Liver (tissue), 9 donors: Measurements from ENCODE around the gene SLC7A4. TPM values are rescaled to one million over a fixed set of nuclear protein-coding genes. Genes with fewer than 3 reads are reported as not detected.
"Not testable (repeated sequence)": the region's sequence is repeated elsewhere in the genome, so short reads cannot be mapped to it uniquely, and the experiment has no call there.

Source experiments
- DNase-seq: peaks from one replicate; pipeline ENCODE4 v3.0.0-alpha.2; 2017; ENCODE audit warnings: low spot score
- H3K27ac ChIP-seq, 2 donors: one replicate each; pipeline ENCODE4 v1.7.0; 2013; ENCODE audit warnings: inconsistent platforms in 2 of 2, low read length in 2 of 2, control low read depth in 1 of 2, low read depth in 1 of 2, mild to moderate bottlenecking in 1 of 2
- H3K27me3 ChIP-seq, 4 donors: one replicate each; pipeline versions ENCODE4 v1.6.1 to v1.7.0; 2013; ENCODE audit warnings: low read length in 3 of 4, inconsistent platforms in 1 of 4, mild to moderate bottlenecking in 1 of 4, moderate library complexity in 1 of 4; ENCODE audit not compliant: control insufficient read depth in 4 of 4, insufficient read depth in 4 of 4
- H3K36me3 ChIP-seq, 4 donors: one replicate each; pipeline versions ENCODE4 v1.6.1 to v1.7.0; 2013; ENCODE audit warnings: low read length in 3 of 4, mild to moderate bottlenecking in 3 of 4, low read depth in 1 of 4, moderate library complexity in 1 of 4; ENCODE audit not compliant: control insufficient read depth in 4 of 4, insufficient read depth in 3 of 4
- H3K4me1 ChIP-seq, 4 donors: one replicate each; pipeline versions ENCODE4 v1.6.1 to v1.7.0; 2013; ENCODE audit warnings: low read length in 3 of 4, mild to moderate bottlenecking in 3 of 4, moderate library complexity in 1 of 4; ENCODE audit not compliant: control insufficient read depth in 4 of 4, insufficient read depth in 4 of 4
- H3K4me3 ChIP-seq, 3 donors: one replicate each; pipeline versions ENCODE4 v1.6.1 to v1.7.0; 2013; ENCODE audit warnings: low read length in 3 of 3, control low read depth in 1 of 3, low read depth in 1 of 3, mild to moderate bottlenecking in 1 of 3
- H3K9ac ChIP-seq, 2 donors: one replicate each; pipeline ENCODE4 v1.7.0; 2013; ENCODE audit warnings: low read length in 2 of 2, mild to moderate bottlenecking in 2 of 2, moderate library complexity in 2 of 2, control low read depth in 1 of 2, low read depth in 1 of 2
- H3K9me3 ChIP-seq, 4 donors: one replicate each; pipeline versions ENCODE4 v1.6.1 to v1.7.0; 2013; ENCODE audit warnings: low read length in 3 of 4; ENCODE audit not compliant: control insufficient read depth in 4 of 4
- ATF3 ChIP-seq: IDR thresholded peaks from 2 replicates; pipeline ENCODE4 v1.6.1; 2016; ENCODE audit warnings: antibody characterized with exemption
- CTCF ChIP-seq: fragments of 150-350 bp; IDR thresholded peaks from 2 replicates; pipeline ENCODE4 v1.5.1; 2017; ENCODE audit warnings: improper control_type of control experiment, low read depth, low read length; ENCODE audit not compliant: missing input control
- EGR1 ChIP-seq, 2 donors: IDR thresholded peaks; 2 replicates each; pipeline ENCODE4 v1.6.1; 2016 to 2018; ENCODE audit warnings: antibody characterized with exemption in 2 of 2, low read depth in 2 of 2
- FOXA1 ChIP-seq: IDR thresholded peaks from 2 replicates; pipeline ENCODE4 v1.6.1; 2016; ENCODE audit warnings: antibody characterized with exemption
- HNF4A ChIP-seq, 2 donors: conservative IDR thresholded peaks; 2 replicates each; pipeline ENCODE4 v1.6.1; 2016; ENCODE audit warnings: antibody characterized with exemption in 2 of 2, mild to moderate bottlenecking in 2 of 2
- JUND ChIP-seq, 2 donors: IDR thresholded peaks; 2 replicates each; pipeline ENCODE4 v1.6.1; 2016; ENCODE audit warnings: antibody characterized with exemption in 2 of 2
- MAX ChIP-seq: IDR thresholded peaks from 2 replicates; pipeline ENCODE4 v1.6.1; 2016; ENCODE audit warnings: antibody characterized with exemption
- RAD21 ChIP-seq, 2 donors: IDR thresholded peaks; 2 replicates each; pipeline ENCODE4 v1.6.1; 2016; ENCODE audit warnings: antibody characterized with exemption in 2 of 2, mild to moderate bottlenecking in 2 of 2
- RXRA ChIP-seq, 2 donors: IDR thresholded peaks; 2 replicates each; pipeline ENCODE4 v1.6.1; 2017 to 2018; ENCODE audit warnings: antibody characterized with exemption in 2 of 2, mild to moderate bottlenecking in 1 of 2
- TAF1 ChIP-seq: conservative IDR thresholded peaks from 2 replicates; pipeline ENCODE4 v1.6.1; 2016; ENCODE audit warnings: antibody characterized with exemption, mild to moderate bottlenecking
- YY1 ChIP-seq: IDR thresholded peaks from 2 replicates; pipeline ENCODE4 v1.6.1; 2016; ENCODE audit warnings: antibody characterized with exemption, mild to moderate bottlenecking
- WGBS: extraction: QIAGEN DNeasy Blood & Tissue Kit; methylation state at CpG from one replicate; pipeline ENCODE4 v1.1.7; 2013; 5-methylcytosine and 5-hydroxymethylcytosine counted together
- polyA plus RNA-seq, 2 donors: library from polyadenylated mRNA; stranded (reverse) in 1 of 2; unstranded in 1 of 2; fragments of 200-250 nt in 1 of 2; fragments of >200 nt in 1 of 2; fragmentation: Nextera tagmentation in 1 of 2; extraction: Ambion mirVana in 1 of 2; gene quantifications; one replicate each; pipeline versions ENCODE4 v1.2.1 to v1.2.3, GENCODE V29; 2013 to 2015
- total RNA-seq, 2 donors: library from RNA; depleted of rRNA; stranded (reverse); fragments of >200 nt; gene quantifications; one replicate each; pipeline ENCODE4 v1.2.3, GENCODE V29; 2014
- donor health status: healthy.
- donor health status: healthy.
- donor health status: healthy.
- donor health status: healthy.
- donor health status: healthy.

SLC7A4 gene
- total and polyA plus RNA-seq, 4 donors, result 0.11 to 0.67 (median 0.33) TPM

GRCh38 chr22:21073023-21073422 is 40.7 kb upstream of the SLC7A4 start:
- WGBS, result 93% methylated on average over 3 of the region's 3 CpGs
- no peak for DNase-seq
- Histone ChIP-seq H3K27me3 (no peaks in the 10 kb centered on the region), H3K9me3 (no peaks in the 10 kb centered on the region), H3K36me3 (no peaks in the 10 kb centered on the region), H3K4me3 (no peak overlapping the region), H3K9ac (no peak overlapping the region), H3K4me1 (no peaks in the 10 kb centered on the region), H3K27ac (no peak overlapping the region)
- TF ChIP-seq YY1 (no peak), RXRA (IDR thresholded peaks at IDR 0.05) (no peak), MAX (no peak), FOXA1 (no peak)

- not testable (repeated sequence) for H3K9ac ChIP-seq, H3K27ac ChIP-seq, H3K4me1 ChIP-seq, H3K9me3 ChIP-seq, H3K4me3 ChIP-seq, DNase-seq, H3K36me3 ChIP-seq, H3K27me3 ChIP-seq
- WGBS, result 86% methylated on average over 8 of the region's 8 CpGs
These were observed 39.4 kb upstream of the SLC7A4 start for GRCh38 chr22:21071796-21072195.

DNA sequence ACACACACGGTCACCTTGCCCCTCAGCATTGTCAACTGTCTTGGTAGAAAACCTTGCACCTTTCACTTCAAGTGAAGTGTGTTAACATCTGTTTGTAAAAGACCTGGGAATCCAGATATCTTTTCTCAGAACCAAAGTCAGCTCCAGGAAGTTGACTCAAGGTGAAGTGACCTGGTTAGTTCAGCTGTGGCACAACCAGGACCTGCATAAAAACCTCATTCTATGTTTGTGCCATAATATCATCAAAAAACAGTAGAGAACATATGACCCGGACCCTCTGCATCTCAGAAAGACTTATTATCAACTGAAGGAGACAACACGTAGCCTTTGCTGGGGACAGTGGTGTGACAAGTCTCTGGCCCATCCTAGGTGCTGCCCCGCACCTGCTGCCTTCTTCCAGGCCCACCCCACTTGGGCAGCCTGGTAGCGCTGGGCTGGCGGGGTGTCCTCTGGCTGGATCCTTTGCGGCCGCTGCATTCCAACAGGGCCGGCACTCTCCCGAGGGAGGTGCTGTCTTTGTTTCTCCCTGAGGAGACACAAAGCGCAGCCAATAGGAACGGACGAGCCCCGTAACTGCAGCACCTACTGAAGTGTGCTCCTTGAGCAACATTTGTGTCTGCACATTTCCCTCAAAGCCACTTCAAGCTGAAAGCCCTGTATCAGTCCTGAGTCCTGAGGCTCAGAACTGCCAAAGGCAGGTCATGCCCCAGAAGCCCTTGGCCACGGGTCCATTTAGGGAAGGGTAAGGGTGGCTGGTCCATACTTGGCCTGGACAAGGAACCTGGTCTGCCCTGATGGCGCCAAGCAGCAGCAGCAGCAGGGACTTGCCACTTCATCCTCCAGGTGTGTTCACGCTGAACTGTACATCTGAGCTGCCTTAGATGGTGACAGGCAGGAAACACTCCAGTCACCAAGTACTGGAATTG is 38.6 kb upstream of the SLC7A4 start:
- no peaks in the 10 kb centered on the region for H3K4me1 ChIP-seq
- no peaks in the 10 kb centered on the region for H3K9me3 ChIP-seq
- no peak overlapping the region for H3K4me3 ChIP-seq
- DNase-seq, result no peak
- no peak overlapping the region for H3K27ac ChIP-seq
- WGBS, result 91% methylated on average over 17 of the region's 17 CpGs
- TF ChIP-seq HNF4A (conservative IDR thresholded peaks at IDR 0.05), result no peak
- TF ChIP-seq ATF3, result no peak
- TF ChIP-seq RAD21 (IDR thresholded peaks at IDR 0.05), result no peak
- TF ChIP-seq JUND (IDR thresholded peaks at IDR 0.05), result no peak
- no peak for TF ChIP-seq FOXA1
- no peak for TF ChIP-seq TAF1
- TF ChIP-seq CTCF, result no peak
- TF ChIP-seq EGR1 (IDR thresholded peaks at IDR 0.05; ENCODE audit: low read depth in 2 of 2), result no peak
- TF ChIP-seq MAX, result no peak
- no peaks in the 10 kb centered on the region for H3K36me3 ChIP-seq
- no peaks in the 10 kb centered on the region for H3K27me3 ChIP-seq
- H3K9ac ChIP-seq, result no peak overlapping the region
